PC-3 (cell line): Measurements from ENCODE around the gene VPS36. TPM values are rescaled to one million over a fixed set of nuclear protein-coding genes. Genes with fewer than 3 reads are reported as not detected.

Source experiments
- ATAC-seq: fragments of 200-7000 bp; cut with Tn5 transposase; 2 replicates; pipeline ENCODE4 v1.9.1; 2020; ENCODE audit warnings: mild to moderate bottlenecking, moderate library complexity
- BruUV-seq: library from RNA; stranded (reverse); fragments of 400-500 nt; replicated peaks from 2 replicates; lab custom pipeline; 2021; lab: Mats Ljungman, UMichigan
- CTCF ChIA-PET: fragments of 300-600 bp; sonication (Branson Sonifier 250); formaldehyde crosslinking; loops from one replicate; lab custom pipeline; 2022; ENCODE audit warnings: antibody characterized with exemption; lab: Charles Lee
- POLR2A ChIA-PET: fragments of 300-600 bp; sonication (Branson Sonifier 250); formaldehyde crosslinking; loops from one replicate; lab custom pipeline; 2022; ENCODE audit warnings: antibody characterized with exemption; ENCODE audit not compliant: unreplicated experiment; lab: Charles Lee
- DNase-seq: peaks from one replicate; pipeline ENCODE4 v3.0.0-alpha.2; 2015
- H2AFZ ChIP-seq: fragments of 300-600 bp; sonication (generic); 2 replicates; pipeline ENCODE4 v1.6.0; 2016; ENCODE audit warnings: antibody characterized with exemption, low read length
- H3F3A ChIP-seq: fragments of 300-600 bp; sonication (generic); one replicate; pipeline ENCODE4 v1.6.0; 2017; ENCODE audit warnings: antibody characterized with exemption, low read length, control low read depth, mild to moderate bottlenecking; ENCODE audit not compliant: unreplicated experiment
- H3K27ac ChIP-seq: fragments of 300-600 bp; sonication (generic); 2 replicates; pipeline ENCODE4 v1.5.1; 2016; ENCODE audit warnings: mild to moderate bottlenecking, low read length
- H3K27me3 ChIP-seq: fragments of 300-600 bp; sonication (generic); 2 replicates; pipeline ENCODE4 v1.6.1; 2016; ENCODE audit warnings: low read length, mixed read lengths
- H3K36me3 ChIP-seq: fragments of 300-600 bp; sonication (generic); 2 replicates; pipeline ENCODE4 v1.6.1; 2016; ENCODE audit warnings: low read depth, mixed run types, low read length, mixed read lengths
- H3K4me1 ChIP-seq: fragments of 300-600 bp; sonication (generic); 2 replicates; pipeline ENCODE4 v1.5.1; 2016; ENCODE audit warnings: low read length; ENCODE audit not compliant: insufficient read depth
- H3K4me2 ChIP-seq: fragments of 300-600 bp; sonication (generic); 2 replicates; pipeline ENCODE4 v1.6.0; 2016; ENCODE audit warnings: low read length
- H3K4me3 ChIP-seq: fragments of 300-600 bp; sonication (generic); 2 replicates; pipeline ENCODE4 v1.5.1; 2016; ENCODE audit warnings: mild to moderate bottlenecking, low read length, mixed read lengths
- H3K79me2 ChIP-seq: fragments of 300-600 bp; sonication (generic); 2 replicates; pipeline ENCODE4 v1.6.1; 2017; ENCODE audit warnings: low read length, mixed read lengths
- H3K9ac ChIP-seq: fragments of 300-600 bp; sonication (generic); 2 replicates; pipeline ENCODE4 v1.6.0; 2016; ENCODE audit warnings: mild to moderate bottlenecking, low read length
- H3K9me2 ChIP-seq: fragments of 300-600 bp; sonication (generic); replicated peaks from 2 replicates; pipeline ENCODE4 v1.6.1; 2016; ENCODE audit warnings: mixed run types, low read length, mixed read lengths
- H3K9me3 ChIP-seq: fragments of 300-600 bp; sonication (generic); 2 replicates; pipeline ENCODE4 v1.6.1; 2016; ENCODE audit warnings: low read length, mixed read lengths
- H4K20me1 ChIP-seq: fragments of 300-600 bp; sonication (generic); 2 replicates; pipeline ENCODE4 v1.6.1; 2016; ENCODE audit warnings: low read length, mixed read lengths
- EZH2 ChIP-seq: fragments of 300-600 bp; sonication (generic); IDR thresholded peaks from one replicate; pipeline ENCODE4 v1.6.1; 2017; ENCODE audit warnings: antibody characterized with exemption, mild to moderate bottlenecking, low read length; ENCODE audit not compliant: unreplicated experiment
- EZH2phosphoT487 ChIP-seq: fragments of 300-600 bp; sonication (generic); IDR thresholded peaks from 2 replicates; pipeline ENCODE4 v1.6.1; 2018; ENCODE audit warnings: mild to moderate bottlenecking, antibody characterized with exemption, low read length, borderline replicate concordance
- intact Hi-C: fragments of 100-400 bp; cut with micrococcal nuclease; formaldehyde crosslinking; loops from 2 replicates; pipeline ENCODE4 v1.9.0; 2023
- total RNA-seq: library from RNA; depleted of rRNA; stranded (reverse); fragments of >200 nt; gene quantifications from 2 replicates; pipeline ENCODE4 v1.2.3, GENCODE V29; 2014
- TF ChIP-seq, protein P1 (sequence below): fragments of 300-600 bp; sonication (generic); conservative IDR thresholded peaks from 2 replicates; pipeline ENCODE4 v1.5.1; 2017; ENCODE audit warnings: antibody characterized with exemption, low read depth, mild to moderate bottlenecking, low read length

VPS36 gene
- total RNA-seq, 1 experiment from 2014 or later = 10.1 TPM

DNA sequence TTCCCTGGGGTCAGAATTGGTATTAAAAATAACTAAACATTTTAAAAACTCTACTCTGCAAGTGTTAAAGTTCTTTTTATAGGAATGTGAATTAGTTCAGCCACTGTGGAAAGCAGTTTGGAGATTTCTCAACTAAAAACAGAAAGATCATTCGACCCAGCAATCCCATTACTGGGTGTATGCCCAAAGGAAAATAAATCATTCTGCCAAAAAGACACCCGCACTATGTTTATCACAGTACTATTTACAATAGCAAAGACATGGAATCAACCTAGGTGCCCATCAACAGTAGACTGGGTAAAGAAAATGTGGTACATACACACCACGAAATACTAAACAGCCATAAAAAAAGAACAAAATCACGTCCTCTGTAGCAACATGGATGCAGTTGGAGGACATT, 43.8 kb downstream of the VPS36 start:
- ATAC-seq (no peak), DNase-seq (no peak)
- Histone ChIP-seq H3K4me3 (peak overlapping the region; percentile 82; the same call in 1 of the 2 replicates), H3K27ac (no peak overlapping the region), H3K9me3 (no peaks in the 10 kb centered on the region), H3K27me3 (no peaks in the 10 kb centered on the region), H3K36me3 (no peaks in the 10 kb centered on the region), H3K4me1 (peaks cover 4% of the 10 kb centered on the region; the same call in 1 of the 2 replicates), H3F3A (no peaks in the 10 kb centered on the region), H3K4me2 (peak overlapping the region; percentile 95), H3K9ac (no peak overlapping the region), H2AFZ (peak overlapping the region; percentile 92; the same call in 1 of the 2 replicates), H3K79me2 (no peaks in the 10 kb centered on the region), H3K9me2 (no peaks in the 10 kb centered on the region), H4K20me1 (no peaks in the 10 kb centered on the region)
- ChIA-PET POLR2A (no interaction called here), CTCF (no interaction called here)
- BruUV-seq = no TSS peak
- no peak for TF ChIP-seq EZH2
- TF ChIP-seq, protein P1, sequence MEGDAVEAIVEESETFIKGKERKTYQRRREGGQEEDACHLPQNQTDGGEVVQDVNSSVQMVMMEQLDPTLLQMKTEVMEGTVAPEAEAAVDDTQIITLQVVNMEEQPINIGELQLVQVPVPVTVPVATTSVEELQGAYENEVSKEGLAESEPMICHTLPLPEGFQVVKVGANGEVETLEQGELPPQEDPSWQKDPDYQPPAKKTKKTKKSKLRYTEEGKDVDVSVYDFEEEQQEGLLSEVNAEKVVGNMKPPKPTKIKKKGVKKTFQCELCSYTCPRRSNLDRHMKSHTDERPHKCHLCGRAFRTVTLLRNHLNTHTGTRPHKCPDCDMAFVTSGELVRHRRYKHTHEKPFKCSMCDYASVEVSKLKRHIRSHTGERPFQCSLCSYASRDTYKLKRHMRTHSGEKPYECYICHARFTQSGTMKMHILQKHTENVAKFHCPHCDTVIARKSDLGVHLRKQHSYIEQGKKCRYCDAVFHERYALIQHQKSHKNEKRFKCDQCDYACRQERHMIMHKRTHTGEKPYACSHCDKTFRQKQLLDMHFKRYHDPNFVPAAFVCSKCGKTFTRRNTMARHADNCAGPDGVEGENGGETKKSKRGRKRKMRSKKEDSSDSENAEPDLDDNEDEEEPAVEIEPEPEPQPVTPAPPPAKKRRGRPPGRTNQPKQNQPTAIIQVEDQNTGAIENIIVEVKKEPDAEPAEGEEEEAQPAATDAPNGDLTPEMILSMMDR = no peak
- TF ChIP-seq EZH2phosphoT487 = no peak
- intact Hi-C loops = loop anchor here (10.0 kb wide), 1 partner anchor 62 kb away; no protein-coding TSS in a partner anchor

DNA sequence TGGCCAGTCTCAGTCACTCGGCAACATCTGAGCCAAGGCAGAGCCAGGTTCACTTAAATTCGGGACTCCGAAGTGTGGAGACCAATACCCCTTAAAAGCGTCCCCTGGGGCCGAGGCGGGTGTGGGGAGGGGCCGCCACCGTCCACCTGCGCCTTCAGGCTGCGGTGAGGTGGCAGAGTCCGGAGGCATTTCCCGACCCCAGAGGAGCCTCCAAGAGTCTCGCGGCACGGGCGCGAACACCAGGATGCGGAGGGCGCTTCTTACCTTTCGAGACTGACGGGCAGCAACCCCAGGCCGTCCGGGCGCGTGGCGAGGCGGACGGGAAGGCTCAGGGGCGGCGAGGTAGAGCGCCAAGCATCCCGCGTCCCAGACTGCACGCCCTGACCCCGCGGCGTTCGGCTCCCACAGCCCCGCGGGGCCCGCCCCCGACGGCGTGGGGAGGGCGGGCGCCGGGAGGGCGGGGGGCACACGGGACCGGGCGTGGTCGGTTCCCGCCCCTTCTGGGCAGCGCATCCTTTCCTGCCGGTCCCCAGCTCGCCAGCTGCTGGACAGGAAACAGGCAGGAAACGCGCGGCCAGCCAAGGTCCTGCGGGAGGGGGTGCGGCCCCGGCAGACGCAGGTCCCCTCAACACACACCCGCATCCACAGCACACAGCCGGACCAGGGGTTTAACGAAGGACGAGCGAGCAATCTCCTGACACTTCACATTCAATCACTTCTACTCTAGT, 44.5 kb downstream of the VPS36 start, which contains the start of gene THSD1:
THSD1 (minus strand) TSS at position 406 of the 728 bp plus-strand sequence. CDS start 3,572 bp downstream, outside the sequence.
- POLR2A ChIA-PET = no interaction called here
- H3K9me2 ChIP-seq = no peaks in the 10 kb centered on the region
- H2AFZ ChIP-seq = peak within 1 kb of the TSS; percentile 92

More for the DNA sequence above, 44.5 kb downstream of the VPS36 start, which contains the start of gene THSD1:
- Histone ChIP-seq H3K27me3 (no peaks in the 10 kb centered on the region), H3K79me2 (no peaks in the 10 kb centered on the region), H3K4me2 (peak within 1 kb of the TSS; percentile 95), H3K9me3 (no peaks in the 10 kb centered on the region), H3K4me1 (peaks cover 4% of the 10 kb centered on the region; the same call in 1 of the 2 replicates), H3F3A (no peaks in the 10 kb centered on the region), H4K20me1 (no peaks in the 10 kb centered on the region), H3K4me3 (peak within 1 kb of the TSS; percentile 82), H3K9ac (0 out of 2 replicates have a peak within 1 kb of the TSS, but pooled peaks have one; percentile 15), H3K27ac (no peak within 1 kb of the TSS), H3K36me3 (no peaks in the 10 kb centered on the region)
- intact Hi-C loops = loop anchor here (10.0 kb wide), 1 partner anchor 61 kb away; no protein-coding TSS in a partner anchor
- CTCF ChIA-PET = no interaction called here
- TF ChIP-seq EZH2 (no peak), EZH2phosphoT487 (no peak)
- TF ChIP-seq, protein P1 = no peak
- ATAC-seq (peak; percentile 72), DNase-seq (peak; percentile 31)
- TSS peak; percentile 22 for BruUV-seq
